GM23338 (cell line): ENCODE data around the gene DLEU7.

ENCODE experiments used
- ETS1 ChIP-seq: IDR thresholded peaks from 2 replicates; pipeline ENCODE4 v1.6.1; 2016; ENCODE audit warnings: antibody characterized with exemption
- EZH2 ChIP-seq: fragments of 200-600 bp; sonication (generic); IDR thresholded peaks from one replicate; pipeline ENCODE4 v1.8.0; 2017; ENCODE audit warnings: antibody characterized with exemption, mild to moderate bottlenecking, low read depth; ENCODE audit not compliant: unreplicated experiment
- POLR2AphosphoS5 ChIP-seq: IDR thresholded peaks from 2 replicates; pipeline ENCODE4 v1.6.1; 2016; ENCODE audit warnings: antibody characterized with exemption, low read depth
- TF ChIP-seq, protein P1 (sequence below), 2 experiments: fragments of 200-600 bp in 1 of 2; sonication (generic) in 1 of 2; conservative IDR thresholded peaks; 2 replicates each; pipeline versions ENCODE4 v1.5.1 to v1.6.1; 2016 to 2017; ENCODE audit warnings: antibody characterized with exemption in 2 of 2, low read depth in 2 of 2, mild to moderate bottlenecking in 2 of 2, moderate library complexity in 1 of 2

- TF ChIP-seq, protein P1, sequence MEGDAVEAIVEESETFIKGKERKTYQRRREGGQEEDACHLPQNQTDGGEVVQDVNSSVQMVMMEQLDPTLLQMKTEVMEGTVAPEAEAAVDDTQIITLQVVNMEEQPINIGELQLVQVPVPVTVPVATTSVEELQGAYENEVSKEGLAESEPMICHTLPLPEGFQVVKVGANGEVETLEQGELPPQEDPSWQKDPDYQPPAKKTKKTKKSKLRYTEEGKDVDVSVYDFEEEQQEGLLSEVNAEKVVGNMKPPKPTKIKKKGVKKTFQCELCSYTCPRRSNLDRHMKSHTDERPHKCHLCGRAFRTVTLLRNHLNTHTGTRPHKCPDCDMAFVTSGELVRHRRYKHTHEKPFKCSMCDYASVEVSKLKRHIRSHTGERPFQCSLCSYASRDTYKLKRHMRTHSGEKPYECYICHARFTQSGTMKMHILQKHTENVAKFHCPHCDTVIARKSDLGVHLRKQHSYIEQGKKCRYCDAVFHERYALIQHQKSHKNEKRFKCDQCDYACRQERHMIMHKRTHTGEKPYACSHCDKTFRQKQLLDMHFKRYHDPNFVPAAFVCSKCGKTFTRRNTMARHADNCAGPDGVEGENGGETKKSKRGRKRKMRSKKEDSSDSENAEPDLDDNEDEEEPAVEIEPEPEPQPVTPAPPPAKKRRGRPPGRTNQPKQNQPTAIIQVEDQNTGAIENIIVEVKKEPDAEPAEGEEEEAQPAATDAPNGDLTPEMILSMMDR (conservative IDR thresholded peaks at IDR 0.05; ENCODE audit: low read depth in 2 of 2): no peak
- no peak for TF ChIP-seq POLR2AphosphoS5
- TF ChIP-seq EZH2: no peak
- TF ChIP-seq ETS1: no peak
Measured at GRCh38 chr13:50840284-50840683, 3.2 kb downstream of the DLEU7 start.
